Measurements from ENCODE around the gene CCDC134. TPM values are rescaled to one million over a fixed set of nuclear protein-coding genes. Genes with fewer than 3 reads are reported as not detected.

CCDC134 gene
- total RNA-seq, 1 donor from 2014 or later: 13.2 TPM

GRCh38 chr22:41827671-41828070 is 27.2 kb downstream of the CCDC134 start:
- H3K36me3 Mint-ChIP-seq (ENCODE audit: low read depth): peaks cover 19% of the 10 kb centered on the region
- TF ChIP-seq CTCF (IDR thresholded peaks at IDR 0.05): no peak
- ATAC-seq (ENCODE audit: low read depth): no peak
- ChIA-PET CTCF (interaction anchor here (1.1 to 4.8 kb wide), 3 partner anchors 98 to 130 kb away, joined by 4 to 32 read pairs (median 4); partner anchors contain the start of gene TNFRSF13C), POLR2A (interaction anchor here (1.4 to 11.0 kb wide), 3 partner anchors 98 to 128 kb away, joined by 4 to 221 read pairs (median 141); partner anchors contain the start of gene TNFRSF13C)
- no peak for DNase-seq
- H3K9me3 Mint-ChIP-seq: no peaks in the 10 kb centered on the region
- intact Hi-C loops (cut with micrococcal nuclease): no loop called here
- H3K4me1 Mint-ChIP-seq: peaks cover 38% of the 10 kb centered on the region
- peak overlapping the region; percentile 55 for H3K27ac Mint-ChIP-seq
- H3K27me3 Mint-ChIP-seq: no peaks in the 10 kb centered on the region
- no peak overlapping the region for H3K4me3 Mint-ChIP-seq

- no peak for DNase-seq
- POLR2A ChIA-PET: interaction anchor here (0.6 to 11.0 kb wide), 5 partner anchors 97 to 876 kb away, joined by 3 to 221 read pairs (median 6); partner anchors contain the start of genes NFAM1 and TNFRSF13C
- H3K9me3 Mint-ChIP-seq: no peaks in the 10 kb centered on the region
- CTCF ChIA-PET: interaction anchor here (1.0 to 4.8 kb wide), 3 partner anchors 98 to 131 kb away, joined by 4 to 32 read pairs (median 4); partner anchors contain the start of gene TNFRSF13C
- ATAC-seq (ENCODE audit: low read depth): no peak
- H3K4me1 Mint-ChIP-seq: peaks cover 36% of the 10 kb centered on the region
- peaks cover 19% of the 10 kb centered on the region for H3K36me3 Mint-ChIP-seq (ENCODE audit: low read depth)
- H3K4me3 Mint-ChIP-seq: no peak overlapping the region
- peak overlapping the region; percentile 72 for H3K27ac Mint-ChIP-seq
- intact Hi-C loops (cut with micrococcal nuclease): no loop called here
- TF ChIP-seq CTCF (IDR thresholded peaks at IDR 0.05): no peak
- H3K27me3 Mint-ChIP-seq: no peaks in the 10 kb centered on the region
These were observed 28.0 kb downstream of the CCDC134 start for GRCh38 chr22:41828516-41828915.

- Mint-ChIP-seq H3K4me3 (no peak overlapping the region), H3K27me3 (no peaks in the 10 kb centered on the region), H3K9me3 (no peaks in the 10 kb centered on the region), H3K4me1 (peaks cover 48% of the 10 kb centered on the region), H3K27ac (peak overlapping the region; percentile 99), H3K36me3 (ENCODE audit: low read depth) (peaks cover 28% of the 10 kb centered on the region)
- CTCF ChIA-PET: interaction anchor here (4.8 kb wide), 1 partner anchor 110 kb away, joined by 32 read pairs; no protein-coding TSS in a partner anchor
- ATAC-seq (ENCODE audit: low read depth) (no peak), DNase-seq (no peak)
- intact Hi-C loops (cut with micrococcal nuclease): no loop called here
- no peak for TF ChIP-seq CTCF (IDR thresholded peaks at IDR 0.05)
- POLR2A ChIA-PET: interaction anchor here (0.6 to 11.0 kb wide), 7 partner anchors 30 to 164 kb away, joined by 3 to 221 read pairs (median 43); partner anchors contain the start of genes CCDC134, CENPM and TNFRSF13C
These were observed 29.7 kb downstream of the CCDC134 start for GRCh38 chr22:41830174-41830573.

- H3K4me1 Mint-ChIP-seq: peaks cover 56% of the 10 kb centered on the region
These were observed 30.9 kb downstream of the CCDC134 start for GRCh38 chr22:41831383-41831782.

More at GRCh38 chr22:41831383-41831782, 30.9 kb downstream of the CCDC134 start:
- ChIA-PET POLR2A (interaction anchor here (0.5 to 11.0 kb wide), 21 partner anchors 8 to 734 kb away, joined by 3 to 221 read pairs (median 18); partner anchors contain the start of genes CCDC134, CENPM, NDUFA6 and SMDT1), CTCF (interaction anchor here (0.7 to 4.8 kb wide), 4 partner anchors 31 to 134 kb away, joined by 3 to 32 read pairs (median 6); no protein-coding TSS in a partner anchor)
- Mint-ChIP-seq H3K27ac (peak overlapping the region; percentile 99), H3K9me3 (no peaks in the 10 kb centered on the region), H3K27me3 (no peaks in the 10 kb centered on the region), H3K4me3 (peak overlapping the region; percentile 92), H3K36me3 (ENCODE audit: low read depth) (peaks cover 28% of the 10 kb centered on the region)
- ATAC-seq (ENCODE audit: low read depth): no peak
- TF ChIP-seq CTCF (IDR thresholded peaks at IDR 0.05): no peak
- no peak for DNase-seq
- intact Hi-C loops (cut with micrococcal nuclease): no loop called here

All from activated B cell treated with CpG ODN at 0.5 μM for 24 hours (primary cell).